ENCODE data around the gene DPYD. TPM values are rescaled to one million over a fixed set of nuclear protein-coding genes. Genes with fewer than 3 reads are reported as not detected.
"Not testable (repeated sequence)": the region's sequence is repeated elsewhere in the genome, so short reads cannot be mapped to it uniquely, and the experiment has no call there.

Gene DPYD
- total and polyA plus RNA-seq, 2 donors from 2014 or later = 4.9 to 41.6 TPM

DNA sequence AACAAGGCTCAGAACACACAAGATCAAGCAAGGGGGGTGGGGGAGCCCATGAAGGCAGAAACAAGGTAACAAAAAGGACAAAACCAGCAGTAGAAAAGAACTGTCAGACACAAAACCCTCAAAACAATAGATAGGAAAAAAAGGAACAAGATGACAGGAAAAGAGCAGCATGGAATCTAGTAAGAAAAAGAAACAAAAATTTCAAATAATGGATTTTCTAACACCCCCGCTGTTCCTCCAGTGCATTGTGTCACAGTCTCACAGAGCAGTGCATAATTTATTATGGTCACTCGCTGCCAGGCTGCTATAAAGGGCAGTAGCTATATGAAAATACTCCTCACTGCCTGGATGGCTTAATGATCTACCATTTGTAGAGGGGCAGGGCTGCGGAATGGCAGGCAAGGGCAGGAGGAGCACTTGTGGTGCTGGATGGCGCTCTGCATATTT is 567.9 kb downstream of the DPYD start:
- FAIRE-seq = no peak
- no peak overlapping the region for H3K9ac ChIP-seq (ENCODE audit: low read length in 3 of 3)
- H3K27ac ChIP-seq (ENCODE audit: low read depth in 2 of 2, low read length in 2 of 2) = no peak overlapping the region
- H3K27me3 ChIP-seq (ENCODE audit: control insufficient read depth, insufficient read depth, low read length) = no peaks in the 10 kb centered on the region
- TF ChIP-seq, protein P1, sequence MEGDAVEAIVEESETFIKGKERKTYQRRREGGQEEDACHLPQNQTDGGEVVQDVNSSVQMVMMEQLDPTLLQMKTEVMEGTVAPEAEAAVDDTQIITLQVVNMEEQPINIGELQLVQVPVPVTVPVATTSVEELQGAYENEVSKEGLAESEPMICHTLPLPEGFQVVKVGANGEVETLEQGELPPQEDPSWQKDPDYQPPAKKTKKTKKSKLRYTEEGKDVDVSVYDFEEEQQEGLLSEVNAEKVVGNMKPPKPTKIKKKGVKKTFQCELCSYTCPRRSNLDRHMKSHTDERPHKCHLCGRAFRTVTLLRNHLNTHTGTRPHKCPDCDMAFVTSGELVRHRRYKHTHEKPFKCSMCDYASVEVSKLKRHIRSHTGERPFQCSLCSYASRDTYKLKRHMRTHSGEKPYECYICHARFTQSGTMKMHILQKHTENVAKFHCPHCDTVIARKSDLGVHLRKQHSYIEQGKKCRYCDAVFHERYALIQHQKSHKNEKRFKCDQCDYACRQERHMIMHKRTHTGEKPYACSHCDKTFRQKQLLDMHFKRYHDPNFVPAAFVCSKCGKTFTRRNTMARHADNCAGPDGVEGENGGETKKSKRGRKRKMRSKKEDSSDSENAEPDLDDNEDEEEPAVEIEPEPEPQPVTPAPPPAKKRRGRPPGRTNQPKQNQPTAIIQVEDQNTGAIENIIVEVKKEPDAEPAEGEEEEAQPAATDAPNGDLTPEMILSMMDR (IDR thresholded peaks at IDR 0.05; ENCODE audit: borderline replicate concordance, extremely low read depth, insufficient read depth) = no peak
- no peaks in the 10 kb centered on the region for H3K4me1 ChIP-seq (ENCODE audit: control insufficient read depth in 2 of 3, insufficient read depth in 2 of 3, low read depth in 1 of 3, low read length in 3 of 3)
- H3K4me3 ChIP-seq (ENCODE audit: low read length in 3 of 3) = no peak overlapping the region
- DNase-seq = peak in 3 of 5 donors; percentile 26 to 44 (median 29)
- H3K36me3 ChIP-seq (ENCODE audit: control insufficient read depth in 2 of 3, insufficient read depth in 3 of 3, low read length in 3 of 3) = no peaks in the 10 kb centered on the region
- H3K9me3 ChIP-seq (ENCODE audit: control insufficient read depth in 2 of 3, insufficient read depth in 1 of 3, low read length in 3 of 3) = no peaks in the 10 kb centered on the region
- intact Hi-C loops (cut with DNase I) = no loop called here

DNA sequence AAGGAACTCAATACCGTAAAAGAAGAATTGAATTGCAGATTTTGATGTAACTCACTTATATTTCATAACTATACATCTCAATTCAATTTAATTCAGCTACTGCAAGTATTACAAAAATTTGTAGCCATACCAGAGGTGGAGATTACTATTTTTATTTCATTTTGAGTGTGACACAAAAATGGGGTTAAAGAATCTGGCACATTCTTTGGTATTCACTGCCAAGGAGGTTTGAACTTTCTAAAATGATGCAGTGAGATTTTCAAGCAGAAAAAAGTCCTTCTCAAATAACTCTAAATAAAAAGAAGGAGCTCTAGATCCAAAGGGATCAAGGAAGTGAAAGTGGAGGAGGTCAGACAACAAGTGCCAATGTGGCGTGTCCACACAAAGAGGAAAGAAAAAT is 569.0 kb downstream of the DPYD start:
- TF ChIP-seq, protein P1 (IDR thresholded peaks at IDR 0.05; ENCODE audit: borderline replicate concordance, extremely low read depth, insufficient read depth) = no peak
- DNase-seq (no peak), FAIRE-seq (no peak)
- Histone ChIP-seq H3K27me3 (ENCODE audit: control insufficient read depth, insufficient read depth, low read length) (no peaks in the 10 kb centered on the region), H3K4me3 (ENCODE audit: low read length in 3 of 3) (no peak overlapping the region), H3K27ac (ENCODE audit: low read depth in 2 of 2, low read length in 2 of 2) (no peak overlapping the region), H3K9me3 (ENCODE audit: control insufficient read depth in 2 of 3, insufficient read depth in 1 of 3, low read length in 3 of 3) (no peaks in the 10 kb centered on the region), H3K4me1 (ENCODE audit: control insufficient read depth in 2 of 3, insufficient read depth in 2 of 3, low read depth in 1 of 3, low read length in 3 of 3) (no peaks in the 10 kb centered on the region), H3K36me3 (ENCODE audit: control insufficient read depth in 2 of 3, insufficient read depth in 3 of 3, low read length in 3 of 3) (no peaks in the 10 kb centered on the region), H3K9ac (ENCODE audit: low read length in 3 of 3) (no peak overlapping the region)
- intact Hi-C loops (cut with DNase I) = no loop called here

DNA sequence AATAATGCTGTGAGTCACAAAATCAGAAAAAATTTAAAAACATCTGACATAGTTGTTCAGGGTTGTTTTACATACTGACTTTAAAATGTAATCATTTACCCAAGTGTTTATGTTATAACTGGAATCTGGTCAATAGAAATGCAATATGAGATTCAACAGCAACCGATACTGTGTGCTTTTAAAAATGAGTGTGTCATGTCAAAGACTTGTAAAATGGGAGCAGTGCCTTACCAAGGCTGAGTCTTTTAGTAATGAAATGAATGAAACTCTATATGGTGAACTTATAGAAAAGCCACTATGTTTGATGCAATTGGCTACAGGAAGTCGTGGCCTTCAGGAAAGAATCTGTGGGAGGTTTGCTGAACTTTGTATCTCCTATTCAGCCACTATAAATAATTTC is 570.2 kb downstream of the DPYD start:
- DNase-seq (no peak), FAIRE-seq (no peak)
- Histone ChIP-seq H3K9me3 (ENCODE audit: control insufficient read depth in 2 of 3, insufficient read depth in 1 of 3, low read length in 3 of 3) (no peaks in the 10 kb centered on the region), H3K36me3 (ENCODE audit: control insufficient read depth in 2 of 3, insufficient read depth in 3 of 3, low read length in 3 of 3) (no peaks in the 10 kb centered on the region), H3K9ac (ENCODE audit: low read length in 3 of 3) (no peak overlapping the region), H3K27me3 (ENCODE audit: control insufficient read depth, insufficient read depth, low read length) (no peaks in the 10 kb centered on the region), H3K4me3 (ENCODE audit: low read length in 3 of 3) (no peak overlapping the region), H3K4me1 (ENCODE audit: control insufficient read depth in 2 of 3, insufficient read depth in 2 of 3, low read depth in 1 of 3, low read length in 3 of 3) (no peaks in the 10 kb centered on the region), H3K27ac (ENCODE audit: low read depth in 2 of 2, low read length in 2 of 2) (no peak overlapping the region)
- intact Hi-C loops (cut with DNase I) = no loop called here
- TF ChIP-seq, protein P1 (IDR thresholded peaks at IDR 0.05; ENCODE audit: borderline replicate concordance, extremely low read depth, insufficient read depth) = no peak

DNA sequence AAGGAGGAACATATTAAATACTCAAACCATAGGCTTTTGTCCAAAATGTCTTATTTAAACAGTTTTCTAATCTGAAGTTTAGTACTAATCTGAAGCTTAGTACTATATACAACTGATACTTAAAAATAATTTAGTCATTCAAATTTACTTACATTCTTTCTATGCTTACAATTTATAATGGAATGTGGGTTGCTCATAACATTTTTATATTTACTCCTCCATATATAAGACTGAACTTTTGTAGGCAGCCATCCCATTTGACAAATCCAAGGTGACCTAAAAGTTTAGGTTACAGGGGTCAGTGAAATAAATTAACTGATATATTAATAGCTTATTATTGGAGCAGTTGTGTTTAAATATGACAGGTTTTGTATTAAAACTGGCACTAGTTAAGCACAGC is 570.6 kb downstream of the DPYD start:
- DNase-seq = no peak
- no peaks in the 10 kb centered on the region for H3K4me1 ChIP-seq (ENCODE audit: control insufficient read depth in 2 of 3, insufficient read depth in 2 of 3, low read depth in 1 of 3, low read length in 3 of 3)
- TF ChIP-seq, protein P1 (IDR thresholded peaks at IDR 0.05; ENCODE audit: borderline replicate concordance, extremely low read depth, insufficient read depth) = no peak
- no peaks in the 10 kb centered on the region for H3K9me3 ChIP-seq (ENCODE audit: control insufficient read depth in 2 of 3, insufficient read depth in 1 of 3, low read length in 3 of 3)
- H3K27me3 ChIP-seq (ENCODE audit: control insufficient read depth, insufficient read depth, low read length) = no peaks in the 10 kb centered on the region
- no peaks in the 10 kb centered on the region for H3K36me3 ChIP-seq (ENCODE audit: control insufficient read depth in 2 of 3, insufficient read depth in 3 of 3, low read length in 3 of 3)
- no peak overlapping the region for H3K4me3 ChIP-seq (ENCODE audit: low read length in 3 of 3)
- no peak overlapping the region for H3K9ac ChIP-seq (ENCODE audit: low read length in 3 of 3)
- FAIRE-seq = peak; percentile 11
- intact Hi-C loops (cut with DNase I) = no loop called here
- H3K27ac ChIP-seq (ENCODE audit: low read depth in 2 of 2, low read length in 2 of 2) = no peak overlapping the region

DNA sequence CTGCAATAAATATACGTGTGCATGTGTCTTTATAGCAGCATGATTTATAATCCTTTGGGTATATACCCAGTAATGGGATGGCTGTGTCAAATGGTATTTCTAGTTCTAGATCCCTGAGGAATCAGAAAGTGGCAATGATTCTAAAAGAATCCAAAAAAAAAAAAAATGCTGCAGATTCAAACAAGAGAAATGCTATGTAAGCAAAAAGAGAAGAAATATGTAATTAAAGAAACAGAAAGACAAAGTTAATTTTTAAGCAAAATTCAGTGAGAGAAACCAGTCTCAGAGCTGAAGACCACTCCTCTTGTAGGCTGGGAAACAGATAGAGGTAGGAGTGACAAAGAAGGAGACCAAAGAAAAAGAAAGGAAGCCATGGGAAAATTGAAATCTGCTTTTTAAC is 571.0 kb downstream of the DPYD start:
- H3K4me1 ChIP-seq (ENCODE audit: control insufficient read depth in 2 of 3, insufficient read depth in 2 of 3, low read depth in 1 of 3, low read length in 3 of 3); H3K36me3 ChIP-seq (ENCODE audit: control insufficient read depth in 2 of 3, insufficient read depth in 3 of 3, low read length in 3 of 3); intact Hi-C loops (cut with DNase I); H3K27ac ChIP-seq (ENCODE audit: low read depth in 2 of 2, low read length in 2 of 2); H3K4me3 ChIP-seq (ENCODE audit: low read length in 3 of 3); DNase-seq; H3K27me3 ChIP-seq (ENCODE audit: control insufficient read depth, insufficient read depth, low read length); H3K9me3 ChIP-seq (ENCODE audit: control insufficient read depth in 2 of 3, insufficient read depth in 1 of 3, low read length in 3 of 3); H3K9ac ChIP-seq (ENCODE audit: low read length in 3 of 3); FAIRE-seq: not testable (repeated sequence)

Measured in kidney (tissue), 14 donors.